Measurements from ENCODE around the gene MCC. TPM values are rescaled to one million over a fixed set of nuclear protein-coding genes. Genes with fewer than 3 reads are reported as not detected.

The MCC gene
- polyA plus RNA-seq, 1 donor (not counting 4 experiments of a cell fraction or from before 2014, with no cell fraction given), result 24.6 TPM

GRCh38 chr5:113099822-113100221 lies 388.4 kb downstream of the MCC start:
- Histone ChIP-seq H2AFZ (ENCODE audit: control insufficient read depth, low read length) (no peak overlapping the region), H3K9me3 (ENCODE audit: control insufficient read depth, low read depth, low read length) (no peaks in the 10 kb centered on the region), H3K4me1 (ENCODE audit: control insufficient read depth, extremely low read depth, insufficient read depth, low read length) (no peaks in the 10 kb centered on the region), H3K9ac (ENCODE audit: control insufficient read depth, extremely low read depth, insufficient read depth, low read length) (no peak overlapping the region), H3K27ac (ENCODE audit: control insufficient read depth, insufficient read depth, low read length) (no peak overlapping the region), H3K9me1 (ENCODE audit: control insufficient read depth, extremely low read depth, insufficient read depth, low read length) (no peaks in the 10 kb centered on the region), H3K79me2 (ENCODE audit: control insufficient read depth, insufficient read depth, low read length) (no peaks in the 10 kb centered on the region), H4K20me1 (ENCODE audit: control insufficient read depth, extremely low read depth, insufficient read depth, low read length) (no peaks in the 10 kb centered on the region), H3K27me3 (ENCODE audit: control insufficient read depth, extremely low read depth, insufficient read depth, low read length) (no peaks in the 10 kb centered on the region), H3K4me3 (ENCODE audit: control insufficient read depth in 2 of 3, extremely low read depth in 1 of 3, insufficient read depth in 2 of 3, low read depth in 1 of 3, low read length in 3 of 3) (no peak overlapping the region), H3K36me3 (ENCODE audit: control insufficient read depth in 2 of 2, extremely low read depth in 1 of 2, insufficient read depth in 2 of 2, low read length in 2 of 2) (peaks cover 24% of the 10 kb centered on the region in 2 experiments), H3K4me2 (ENCODE audit: control insufficient read depth, extremely low read depth, insufficient read depth, low read depth, low read length) (no peak overlapping the region)
- FAIRE-seq (no peak), DNase-seq (ENCODE audit: low read depth, low spot score) (no peak)
- dilution Hi-C loops (cut with MboI; ENCODE audit: extremely low pct_ligation_motif_present, low sequenced_read_pairs), result no loop called here
- TF ChIP-seq CTCF (optimal IDR thresholded peaks at IDR 0.05 in 1 of 3, IDR thresholded peaks at IDR 0.05 in 1 of 3, conservative IDR thresholded peaks at IDR 0.05 in 1 of 3; ENCODE audit: extremely low read depth in 1 of 3, insufficient read depth in 2 of 3, low read length in 3 of 3) (no peak), EZH2 (IDR thresholded peaks at IDR 0.05; ENCODE audit: low read length) (no peak)

GRCh38 chr5:113098378-113098777 lies 389.9 kb downstream of the MCC start:
- Histone ChIP-seq H3K79me2 (ENCODE audit: control insufficient read depth, insufficient read depth, low read length) (no peaks in the 10 kb centered on the region), H3K36me3 (ENCODE audit: control insufficient read depth in 2 of 2, extremely low read depth in 1 of 2, insufficient read depth in 2 of 2, low read length in 2 of 2) (peaks cover 19 to 21% of the 10 kb centered on the region in 2 experiments), H3K27ac (ENCODE audit: control insufficient read depth, insufficient read depth, low read length) (no peak overlapping the region), H3K4me1 (ENCODE audit: control insufficient read depth, extremely low read depth, insufficient read depth, low read length) (no peaks in the 10 kb centered on the region), H3K27me3 (ENCODE audit: control insufficient read depth, extremely low read depth, insufficient read depth, low read length) (no peaks in the 10 kb centered on the region), H2AFZ (ENCODE audit: control insufficient read depth, low read length) (no peak overlapping the region), H3K9me1 (ENCODE audit: control insufficient read depth, extremely low read depth, insufficient read depth, low read length) (no peaks in the 10 kb centered on the region), H3K9ac (ENCODE audit: control insufficient read depth, extremely low read depth, insufficient read depth, low read length) (no peak overlapping the region), H3K9me3 (ENCODE audit: control insufficient read depth, low read depth, low read length) (no peaks in the 10 kb centered on the region), H3K4me2 (ENCODE audit: control insufficient read depth, extremely low read depth, insufficient read depth, low read depth, low read length) (no peak overlapping the region), H4K20me1 (ENCODE audit: control insufficient read depth, extremely low read depth, insufficient read depth, low read length) (no peaks in the 10 kb centered on the region), H3K4me3 (ENCODE audit: control insufficient read depth in 2 of 3, extremely low read depth in 1 of 3, insufficient read depth in 2 of 3, low read depth in 1 of 3, low read length in 3 of 3) (no peak overlapping the region)
- DNase-seq (ENCODE audit: low read depth, low spot score) (no peak), FAIRE-seq (no peak)
- dilution Hi-C loops (cut with MboI; ENCODE audit: extremely low pct_ligation_motif_present, low sequenced_read_pairs), result no loop called here
- TF ChIP-seq CTCF (optimal IDR thresholded peaks at IDR 0.05 in 1 of 3, IDR thresholded peaks at IDR 0.05 in 1 of 3, conservative IDR thresholded peaks at IDR 0.05 in 1 of 3; ENCODE audit: extremely low read depth in 1 of 3, insufficient read depth in 2 of 3, low read length in 3 of 3), result no peak
- no peak for TF ChIP-seq EZH2 (IDR thresholded peaks at IDR 0.05; ENCODE audit: low read length)
